Activated effector memory CD4-positive, alpha-beta T cell treated with anti-CD3 and anti-CD28 coated beads, Interleukin-2, amount 50 U/mL, for 16 hours (primary cell): ENCODE results near the gene PGLYRP1.

Experiments used
- DNase-seq: peaks from one replicate; pipeline ENCODE4 v3.0.0-alpha.2; 2020

PGLYRP1 gene

GRCh38 chr19:45999653-46000121 is 23.2 kb downstream of the PGLYRP1 start:
- no peak for DNase-seq

GRCh38 chr19:45998834-45999233 is 24.0 kb downstream of the PGLYRP1 start:
- no peak for DNase-seq

GRCh38 chr19:45996933-45997332 is 25.9 kb downstream of the PGLYRP1 start:
- no peak for DNase-seq

- no peak for DNase-seq
Observed at GRCh38 chr19:45995715-45996385, 27.0 kb downstream of the PGLYRP1 start.

- DNase-seq, result peak; percentile 98
Observed at GRCh38 chr19:45994998-45995714, 27.7 kb downstream of the PGLYRP1 start, which contains the start of gene CCDC61. Gene CCDC61 (plus strand): TSS chr19:45995467. CDS start chr19:46003019, 7,552 bp downstream.

GRCh38 chr19:45994456-45994997 is 28.3 kb downstream of the PGLYRP1 start:
- no peak for DNase-seq

- no peak for DNase-seq
Observed at GRCh38 chr19:45990113-45990728, 32.6 kb downstream of the PGLYRP1 start.

GRCh38 chr19:45985321-45985720 is 37.5 kb downstream of the PGLYRP1 start:
- DNase-seq, result no peak

GRCh38 chr19:45981350-45981749 is 41.5 kb downstream of the PGLYRP1 start:
- DNase-seq, result no peak

DNA sequence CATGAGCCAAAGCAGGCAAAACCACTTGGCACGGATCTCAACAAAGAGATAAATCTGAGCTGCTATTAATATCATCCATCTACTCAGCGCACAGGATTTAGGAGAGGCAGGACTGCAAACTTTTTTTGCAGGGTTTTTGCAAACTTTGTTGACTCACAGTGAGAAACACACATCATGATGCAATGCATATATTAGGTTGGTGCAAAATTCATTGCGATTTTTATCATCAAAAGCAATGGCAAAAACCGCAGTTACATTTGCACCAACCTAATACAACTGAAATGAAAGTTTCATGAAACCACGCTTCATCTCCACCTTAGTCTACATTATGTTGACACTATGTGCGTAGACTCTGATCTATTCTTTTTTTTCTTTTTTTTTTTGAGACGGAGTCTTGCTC is 44.7 kb downstream of the PGLYRP1 start:
- no peak for DNase-seq

DNA sequence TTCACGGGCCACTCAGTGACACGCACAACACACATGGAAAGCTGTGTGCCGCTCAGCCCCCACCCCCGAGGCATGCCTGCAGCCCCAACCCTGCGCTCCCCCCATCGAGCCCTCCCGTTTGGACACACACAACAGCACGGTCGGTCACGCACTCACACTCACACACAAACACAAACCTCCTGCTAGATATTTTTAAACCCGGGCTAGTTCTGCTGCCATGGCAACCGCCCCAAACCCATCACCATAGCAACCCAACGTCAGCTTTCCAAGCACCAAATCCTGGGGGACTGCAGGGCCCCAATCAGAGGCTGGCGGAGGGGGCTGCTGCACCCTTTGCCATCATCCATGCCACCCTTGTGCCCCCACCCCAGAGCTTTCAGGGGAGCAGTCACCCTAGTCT is 46.7 kb downstream of the PGLYRP1 start:
- DNase-seq, result no peak

DNA sequence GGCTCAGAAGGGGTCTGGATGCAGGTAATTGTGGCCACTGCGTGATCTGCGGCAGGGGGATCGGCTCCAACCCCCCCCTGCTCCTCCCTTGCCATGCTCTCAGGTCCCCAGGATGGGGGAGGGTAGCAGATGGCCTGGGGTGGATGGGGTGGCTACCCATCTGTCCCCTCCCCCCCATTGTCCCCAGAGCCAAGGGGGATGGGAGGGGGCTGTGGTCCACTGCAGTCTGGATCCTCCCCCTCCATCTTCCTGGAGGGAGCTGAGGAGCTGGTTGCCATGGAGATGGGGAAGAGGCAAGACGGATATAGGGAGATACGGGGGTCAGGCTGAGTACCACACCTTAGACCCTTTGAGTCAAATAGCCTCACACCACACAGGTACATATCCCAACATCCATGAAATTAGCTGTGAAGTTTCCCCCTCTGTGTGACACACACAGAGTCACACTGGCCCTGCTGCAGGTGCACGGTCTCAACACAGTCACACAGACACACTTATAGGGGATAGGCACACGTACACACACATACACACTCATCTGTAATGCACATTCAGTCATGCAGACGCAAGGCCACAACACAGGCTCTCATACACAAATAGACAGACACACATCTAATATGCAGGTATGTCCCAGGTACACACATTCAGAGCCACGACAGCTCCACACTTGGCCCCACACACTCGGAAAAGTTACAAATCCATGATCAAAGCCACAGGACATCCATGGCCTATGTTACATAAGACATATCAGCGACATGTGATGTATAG is 47.4 kb downstream of the PGLYRP1 start:
- DNase-seq, result no peak

DNA sequence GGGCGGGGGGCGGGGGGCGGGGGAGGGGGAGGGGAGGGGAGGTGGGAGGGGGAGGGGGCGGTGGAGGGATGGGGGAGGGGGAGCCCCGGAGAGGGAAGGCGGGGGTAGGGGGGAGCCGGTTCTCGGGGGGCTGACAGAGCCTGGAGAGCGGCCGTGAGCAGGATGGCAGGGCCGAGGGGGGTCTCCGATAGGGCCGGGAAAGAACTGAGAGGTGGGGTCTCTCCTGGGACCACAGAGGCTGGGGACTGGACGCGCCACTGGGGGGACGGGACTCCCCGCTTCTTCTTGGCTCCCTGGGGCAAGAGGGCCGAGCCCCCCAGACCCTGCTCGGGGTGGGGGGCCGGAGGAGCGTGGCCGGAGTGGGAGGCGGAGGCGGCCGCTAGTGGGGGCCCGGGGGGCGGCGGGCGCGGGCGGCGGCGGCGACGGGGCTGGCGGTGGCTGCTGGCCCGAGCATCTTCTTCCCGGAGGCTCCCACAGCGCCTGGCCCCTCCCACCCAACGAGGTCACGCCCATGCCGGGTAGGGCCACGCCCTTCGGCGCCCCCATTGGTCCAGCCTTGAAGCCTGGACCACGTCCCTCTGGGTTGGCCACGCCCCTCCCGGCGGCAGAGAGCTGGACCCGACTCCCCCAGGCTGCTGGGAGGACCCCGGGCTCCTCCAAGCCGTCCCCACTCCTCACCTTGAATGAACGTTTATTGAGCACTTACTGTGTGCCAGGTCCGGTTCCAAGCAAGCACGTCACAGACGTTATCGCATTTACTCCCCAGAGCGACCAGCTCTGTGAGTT is 49.1 kb downstream of the PGLYRP1 start, which contains the start of gene NOVA2:
NOVA2 (minus strand) TSS at position 313 of the 786 bp plus-strand sequence. CDS start 514 bp downstream, outside the sequence.
- DNase-seq, result peak; percentile 73

GRCh38 chr19:45972947-45973540 is 49.8 kb downstream of the PGLYRP1 start:
- peak; percentile 62 for DNase-seq

GRCh38 chr19:45972081-45972946 is 50.5 kb downstream of the PGLYRP1 start:
- peak; percentile 65 for DNase-seq

- no peak for DNase-seq
Observed at GRCh38 chr19:45971260-45971902, 51.5 kb downstream of the PGLYRP1 start.

DNA sequence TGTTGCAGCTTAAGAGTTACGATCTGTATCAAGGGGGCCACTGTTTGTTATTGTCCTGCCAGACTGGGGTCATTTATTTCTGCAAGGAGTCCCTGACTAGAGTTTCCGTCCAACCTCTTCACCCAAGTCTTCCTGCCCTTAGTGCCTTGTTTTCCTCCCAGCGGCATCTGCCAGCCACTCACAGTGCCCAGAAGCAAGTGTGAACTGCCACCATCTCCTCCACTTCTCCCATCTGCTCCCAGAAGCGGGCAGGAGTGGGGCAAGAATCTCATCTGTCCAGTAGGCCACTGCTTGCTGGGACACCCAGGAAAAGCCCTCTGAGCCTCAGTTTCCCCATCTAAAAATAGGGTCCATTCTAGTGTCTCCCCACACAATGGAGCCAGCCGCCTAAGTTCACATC is 53.2 kb downstream of the PGLYRP1 start:
- no peak for DNase-seq
